Stimulated activated CD4-positive, alpha-beta T cell treated with anti-CD3 and anti-CD28 coated beads, Interleukin-12 subunit alpha, Interleukin-12 subunit beta, amount 100 ng/mL, for 4 hours (primary cell): ENCODE measurements around the gene MRPL18.
"Not testable (repeated sequence)": the region's sequence is repeated elsewhere in the genome, so short reads cannot be mapped to it uniquely, and the experiment has no call there.

Source experiments
- DNase-seq: peaks from one replicate; pipeline ENCODE4 v3.0.0-alpha.2; 2020

MRPL18 gene

GRCh38 chr6:159817951-159818739 is 27.9 kb downstream of the MRPL18 start:
- DNase-seq: no peak

- DNase-seq: no peak
Observed at GRCh38 chr6:159819098-159819497, 28.8 kb downstream of the MRPL18 start.

- peak; percentile 27 for DNase-seq
Observed at GRCh38 chr6:159819932-159820640, 29.8 kb downstream of the MRPL18 start.

- no peak for DNase-seq
Observed at GRCh38 chr6:159821122-159821521, 30.9 kb downstream of the MRPL18 start.

- no peak for DNase-seq
Observed at GRCh38 chr6:159821726-159822125, 31.5 kb downstream of the MRPL18 start.

- DNase-seq: no peak
Observed at GRCh38 chr6:159823953-159824352, 33.7 kb downstream of the MRPL18 start.

- not testable (repeated sequence) for DNase-seq
Observed at GRCh38 chr6:159824690-159825089, 34.4 kb downstream of the MRPL18 start.

GRCh38 chr6:159826004-159826403 is 35.7 kb downstream of the MRPL18 start:
- DNase-seq: no peak

- no peak for DNase-seq
Observed at GRCh38 chr6:159826968-159827647, 36.8 kb downstream of the MRPL18 start.

GRCh38 chr6:159828074-159828473 is 37.8 kb downstream of the MRPL18 start:
- no peak for DNase-seq

- no peak for DNase-seq
Observed at GRCh38 chr6:159829526-159829925, 39.3 kb downstream of the MRPL18 start.

GRCh38 chr6:159830501-159831372 is 40.5 kb downstream of the MRPL18 start:
- no peak for DNase-seq

- no peak for DNase-seq
Observed at GRCh38 chr6:159831373-159831679, 41.1 kb downstream of the MRPL18 start.

GRCh38 chr6:159832946-159833345 is 42.7 kb downstream of the MRPL18 start:
- DNase-seq: no peak

- no peak for DNase-seq
Observed at GRCh38 chr6:159833556-159833955, 43.3 kb downstream of the MRPL18 start.

- DNase-seq: no peak
Observed at GRCh38 chr6:159833997-159834603, 43.8 kb downstream of the MRPL18 start.

GRCh38 chr6:159836718-159837490 is 46.6 kb downstream of the MRPL18 start:
- DNase-seq: no peak

- DNase-seq: no peak
Observed at GRCh38 chr6:159837511-159837910, 47.2 kb downstream of the MRPL18 start.

GRCh38 chr6:159838020-159838744 is 47.9 kb downstream of the MRPL18 start:
- no peak for DNase-seq

GRCh38 chr6:159842035-159842434 is 51.8 kb downstream of the MRPL18 start:
- no peak for DNase-seq
